Muscle of arm (tissue), 12 donors: ENCODE results near the gene TMX4. TPM values are rescaled to one million over a fixed set of nuclear protein-coding genes. Genes with fewer than 3 reads are reported as not detected.
"Not testable (repeated sequence)": the region's sequence is repeated elsewhere in the genome, so short reads cannot be mapped to it uniquely, and the experiment has no call there.

Experiments used
- DNase-seq: peaks from one replicate; pipeline ENCODE4 v3.0.0-alpha.2; 2013
- polyA plus RNA-seq, 12 donors: library from polyadenylated mRNA; unstranded; fragments of 120-200 nt; gene quantifications; one replicate each; pipeline ENCODE4 v1.2.1, GENCODE V29; 2013; ENCODE audit not compliant: insufficient read length in 12 of 12

Gene TMX4
- polyA plus RNA-seq, 12 donors = 16.8 to 28.2 (median 25.0) TPM; not detected in 1

- DNase-seq = no peak
Measured at GRCh38 chr20:7975851-7976414, 43.6 kb downstream of the TMX4 start.

- DNase-seq = no peak
Measured at GRCh38 chr20:7974785-7975435, 44.7 kb downstream of the TMX4 start.

GRCh38 chr20:7971536-7972280 is 47.9 kb downstream of the TMX4 start:
- no peak for DNase-seq

GRCh38 chr20:7967199-7967844 is 52.2 kb downstream of the TMX4 start:
- no peak for DNase-seq

- DNase-seq = no peak
Measured at GRCh38 chr20:7966176-7966575, 53.4 kb downstream of the TMX4 start.

- no peak for DNase-seq
Measured at GRCh38 chr20:7959484-7959883, 60.1 kb downstream of the TMX4 start.

GRCh38 chr20:7956561-7956960 is 63.0 kb downstream of the TMX4 start:
- DNase-seq = not testable (repeated sequence)

- no peak for DNase-seq
Measured at GRCh38 chr20:7950387-7950786, 69.2 kb downstream of the TMX4 start.

GRCh38 chr20:7943891-7944290 is 75.7 kb downstream of the TMX4 start:
- no peak for DNase-seq

GRCh38 chr20:7940341-7940740 is 79.2 kb downstream of the TMX4 start, which contains the start of gene HAO1:
TSS of gene HAO1 (minus strand) at chr20:7940458. CDS start at chr20:7940422, 36 bp downstream.
- DNase-seq = no peak

- no peak for DNase-seq
Measured at GRCh38 chr20:7939663-7940062, 79.9 kb downstream of the TMX4 start.

GRCh38 chr20:7938058-7938457 is 81.5 kb downstream of the TMX4 start:
- DNase-seq = no peak

- no peak for DNase-seq
Measured at GRCh38 chr20:7937328-7937727, 82.2 kb downstream of the TMX4 start.

GRCh38 chr20:7935027-7935551 is 84.5 kb downstream of the TMX4 start:
- no peak for DNase-seq

- no peak for DNase-seq
Measured at GRCh38 chr20:7933346-7933745, 86.2 kb downstream of the TMX4 start.

GRCh38 chr20:7930343-7930742 is 89.2 kb downstream of the TMX4 start:
- no peak for DNase-seq

Other genes starting within 250 kb of the TMX4 start
- under 1 TPM in 2 of 12 donors, not detected in 10; 0.09 to 0.25 TPM for gene HAO1, start 79.3 kb downstream of the TMX4 start, polyA plus RNA-seq
- gene PLCB1, start 112.5 kb upstream of the TMX4 start, polyA plus RNA-seq = 10 to 100 TPM in 7 of 12 donors, 1 to 10 TPM in 4, not detected in 1; 7.4 to 17.8 (median 10.6) TPM